ENCODE measurements around the gene TMEM135. TPM values are rescaled to one million over a fixed set of nuclear protein-coding genes. Genes with fewer than 3 reads are reported as not detected.

TMEM135 gene
- total RNA-seq, 2 experiments from 2014 or later, result 24.7 to 30.0 TPM

- no peaks in the 10 kb centered on the region for H3K36me3 Mint-ChIP-seq (ENCODE audit: low read depth)
Observed at GRCh38 chr11:87353771-87354345, 316.1 kb downstream of the TMEM135 start.

GRCh38 chr11:87355596-87355995 is 317.9 kb downstream of the TMEM135 start:
- intact Hi-C loops (cut with micrococcal nuclease), result no loop called here
- H3K4me3 Mint-ChIP-seq, result no peak overlapping the region
- TF ChIP-seq, protein P1, sequence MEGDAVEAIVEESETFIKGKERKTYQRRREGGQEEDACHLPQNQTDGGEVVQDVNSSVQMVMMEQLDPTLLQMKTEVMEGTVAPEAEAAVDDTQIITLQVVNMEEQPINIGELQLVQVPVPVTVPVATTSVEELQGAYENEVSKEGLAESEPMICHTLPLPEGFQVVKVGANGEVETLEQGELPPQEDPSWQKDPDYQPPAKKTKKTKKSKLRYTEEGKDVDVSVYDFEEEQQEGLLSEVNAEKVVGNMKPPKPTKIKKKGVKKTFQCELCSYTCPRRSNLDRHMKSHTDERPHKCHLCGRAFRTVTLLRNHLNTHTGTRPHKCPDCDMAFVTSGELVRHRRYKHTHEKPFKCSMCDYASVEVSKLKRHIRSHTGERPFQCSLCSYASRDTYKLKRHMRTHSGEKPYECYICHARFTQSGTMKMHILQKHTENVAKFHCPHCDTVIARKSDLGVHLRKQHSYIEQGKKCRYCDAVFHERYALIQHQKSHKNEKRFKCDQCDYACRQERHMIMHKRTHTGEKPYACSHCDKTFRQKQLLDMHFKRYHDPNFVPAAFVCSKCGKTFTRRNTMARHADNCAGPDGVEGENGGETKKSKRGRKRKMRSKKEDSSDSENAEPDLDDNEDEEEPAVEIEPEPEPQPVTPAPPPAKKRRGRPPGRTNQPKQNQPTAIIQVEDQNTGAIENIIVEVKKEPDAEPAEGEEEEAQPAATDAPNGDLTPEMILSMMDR (IDR thresholded peaks at IDR 0.05), result no peak
- ATAC-seq (no peak), DNase-seq (no peak)
- H3K36me3 Mint-ChIP-seq (ENCODE audit: low read depth), result no peaks in the 10 kb centered on the region
- peaks cover 11% of the 10 kb centered on the region for H3K27me3 Mint-ChIP-seq
- ChIA-PET CTCF (interaction anchor here (1.5 to 6.0 kb wide), 2 partner anchors 38 to 65 kb away, joined by 3 to 108 read pairs; no protein-coding TSS in a partner anchor), POLR2A (no interaction called here)
- H3K9me3 Mint-ChIP-seq, result no peaks in the 10 kb centered on the region
- peaks cover 12% of the 10 kb centered on the region for H3K4me1 Mint-ChIP-seq (ENCODE audit: low read depth)
- no peak overlapping the region for H3K27ac Mint-ChIP-seq

More at GRCh38 chr11:87353771-87354345, 316.1 kb downstream of the TMEM135 start:
- DNase-seq, result no peak
- peaks cover 12% of the 10 kb centered on the region for H3K4me1 Mint-ChIP-seq (ENCODE audit: low read depth)
- no peak overlapping the region for H3K27ac Mint-ChIP-seq
- ChIA-PET POLR2A (no interaction called here), CTCF (interaction anchor here (0.7 to 6.0 kb wide), 19 partner anchors 8 to 1190 kb away, joined by 3 to 108 read pairs (median 3); partner anchors contain the start of gene FZD4)
- no peaks in the 10 kb centered on the region for H3K9me3 Mint-ChIP-seq
- TF ChIP-seq, protein P1 (IDR thresholded peaks at IDR 0.05), result no peak
- no peak overlapping the region for H3K4me3 Mint-ChIP-seq
- intact Hi-C loops (cut with micrococcal nuclease), result no loop called here
- ATAC-seq, result no peak
- peaks cover 12% of the 10 kb centered on the region for H3K27me3 Mint-ChIP-seq

DNA sequence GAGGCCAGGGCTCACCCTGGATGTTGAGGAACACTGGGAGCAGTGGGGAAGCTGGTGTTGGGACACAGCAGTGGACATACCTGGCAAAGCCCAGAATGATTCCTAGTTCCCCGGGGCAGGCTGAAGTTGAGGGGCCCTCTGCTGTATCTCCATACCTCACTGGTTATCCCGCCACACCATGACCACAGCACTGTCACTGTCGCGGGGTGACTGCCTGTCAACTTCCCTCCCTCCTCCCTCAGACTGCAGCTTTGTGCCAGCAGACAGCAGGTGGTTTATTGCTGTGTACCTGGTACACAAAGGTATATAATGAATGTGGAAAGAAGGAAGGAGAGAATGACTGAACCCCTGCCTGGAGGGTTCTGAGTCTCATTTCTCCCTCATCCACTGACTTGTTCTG is 318.7 kb downstream of the TMEM135 start:
- Mint-ChIP-seq H3K4me3 (no peak overlapping the region), H3K4me1 (ENCODE audit: low read depth) (peaks cover 12% of the 10 kb centered on the region), H3K27me3 (peaks cover 10% of the 10 kb centered on the region), H3K27ac (no peak overlapping the region), H3K36me3 (ENCODE audit: low read depth) (no peaks in the 10 kb centered on the region), H3K9me3 (no peaks in the 10 kb centered on the region)
- TF ChIP-seq, protein P1 (IDR thresholded peaks at IDR 0.05), result no peak
- no peak for DNase-seq
- CTCF ChIA-PET, result interaction anchor here (6.0 kb wide), 1 partner anchor 64 kb away, joined by 108 read pairs; no protein-coding TSS in a partner anchor
- intact Hi-C loops (cut with micrococcal nuclease), result no loop called here
- no peak for ATAC-seq
- POLR2A ChIA-PET, result no interaction called here

- intact Hi-C loops (cut with micrococcal nuclease), result no loop called here
- POLR2A ChIA-PET, result no interaction called here
- H3K9me3 Mint-ChIP-seq, result no peaks in the 10 kb centered on the region
- CTCF ChIA-PET, result interaction anchor here (1.3 to 2.2 kb wide), 2 partner anchors 10 to 63 kb away, joined by 3 to 7 read pairs; no protein-coding TSS in a partner anchor
- DNase-seq (no peak), ATAC-seq (no peak)
- no peak overlapping the region for H3K27ac Mint-ChIP-seq
- H3K27me3 Mint-ChIP-seq, result no peaks in the 10 kb centered on the region
- H3K4me1 Mint-ChIP-seq (ENCODE audit: low read depth), result peaks cover under 1% of the 10 kb centered on the region
- H3K4me3 Mint-ChIP-seq, result no peak overlapping the region
- TF ChIP-seq, protein P1 (IDR thresholded peaks at IDR 0.05), result no peak
- H3K36me3 Mint-ChIP-seq (ENCODE audit: low read depth), result no peaks in the 10 kb centered on the region
Observed at GRCh38 chr11:87358461-87358860, 320.7 kb downstream of the TMEM135 start.

DNA sequence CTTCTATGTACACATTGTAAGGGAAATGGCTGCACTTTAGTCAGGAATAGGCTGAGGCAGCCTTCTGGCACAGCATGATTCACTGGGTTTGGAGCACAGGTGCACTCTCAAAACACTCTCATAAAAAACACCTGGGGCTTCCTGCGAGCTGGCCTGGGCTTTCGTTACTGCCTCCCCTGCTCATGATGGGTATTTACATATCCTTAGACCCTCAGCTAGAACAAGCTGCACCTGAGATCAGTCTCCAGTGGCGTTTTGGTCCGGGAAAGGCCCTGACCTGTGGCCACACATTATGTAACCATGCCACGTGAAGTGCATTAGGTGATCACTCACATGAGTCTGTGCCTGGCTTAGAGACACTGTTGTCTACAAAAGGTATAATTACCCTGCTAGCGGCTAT is 321.7 kb downstream of the TMEM135 start:
- POLR2A ChIA-PET, result no interaction called here
- ATAC-seq (no peak), DNase-seq (no peak)
- Mint-ChIP-seq H3K4me1 (ENCODE audit: low read depth) (no peaks in the 10 kb centered on the region), H3K36me3 (ENCODE audit: low read depth) (no peaks in the 10 kb centered on the region), H3K27me3 (no peaks in the 10 kb centered on the region), H3K27ac (no peak overlapping the region), H3K4me3 (no peak overlapping the region), H3K9me3 (no peaks in the 10 kb centered on the region)
- intact Hi-C loops (cut with micrococcal nuclease), result no loop called here
- TF ChIP-seq, protein P1 (IDR thresholded peaks at IDR 0.05), result no peak
- CTCF ChIA-PET, result interaction anchor here (1.3 to 2.2 kb wide), 2 partner anchors 9 to 62 kb away, joined by 3 to 7 read pairs; no protein-coding TSS in a partner anchor

Measured in activated CD8-positive, alpha-beta T cell treated with anti-CD3 and anti-CD28 coated beads for 36 hours (primary cell).